ENCODE measurements around the gene NAGK.

The NAGK gene

GRCh38 chr2:71108091-71108490 lies 39.6 kb downstream of the NAGK start:
- intact Hi-C loops (cut with DNase I; ENCODE audit: low total_unique reads): no loop called here
- Histone ChIP-seq H3K9me3 (no peaks in the 10 kb centered on the region), H3K4me3 (no peak overlapping the region), H3K27me3 (no peaks in the 10 kb centered on the region), H3K4me1 (no peaks in the 10 kb centered on the region), H3K36me3 (peaks cover 7 to 28% (median 8%) of the 10 kb centered on the region in 3 donors), H3K27ac (no peak overlapping the region)
- no peak for TF ChIP-seq CTCF (IDR thresholded peaks at IDR 0.05)
- DNase-seq: no peak

- Histone ChIP-seq H3K4me3 (no peak overlapping the region), H3K27me3 (no peaks in the 10 kb centered on the region), H3K9me3 (no peaks in the 10 kb centered on the region), H3K27ac (no peak overlapping the region), H3K4me1 (no peaks in the 10 kb centered on the region), H3K36me3 (peaks cover 8 to 60% (median 43%) of the 10 kb centered on the region in 3 donors)
- no peak for DNase-seq
- intact Hi-C loops (cut with DNase I; ENCODE audit: low total_unique reads): no loop called here
- TF ChIP-seq CTCF (IDR thresholded peaks at IDR 0.05): no peak
Measured at GRCh38 chr2:71113843-71114242, 45.4 kb downstream of the NAGK start.

GRCh38 chr2:71117063-71117462 lies 48.6 kb downstream of the NAGK start:
- DNase-seq: no peak
- Histone ChIP-seq H3K27ac (no peak overlapping the region), H3K4me1 (no peaks in the 10 kb centered on the region), H3K9me3 (no peaks in the 10 kb centered on the region), H3K36me3 (peaks cover 9 to 74% (median 47%) of the 10 kb centered on the region in 3 donors), H3K27me3 (no peaks in the 10 kb centered on the region), H3K4me3 (no peak overlapping the region)
- intact Hi-C loops (cut with DNase I; ENCODE audit: low total_unique reads): no loop called here
- no peak for TF ChIP-seq CTCF (IDR thresholded peaks at IDR 0.05)

GRCh38 chr2:71120195-71120594 lies 51.7 kb downstream of the NAGK start:
- Histone ChIP-seq H3K27ac (no peak overlapping the region), H3K4me3 (no peak overlapping the region), H3K4me1 (no peaks in the 10 kb centered on the region), H3K9me3 (no peaks in the 10 kb centered on the region), H3K27me3 (no peaks in the 10 kb centered on the region), H3K36me3 (peaks cover 9 to 75% (median 43%) of the 10 kb centered on the region in 3 donors)
- intact Hi-C loops (cut with DNase I; ENCODE audit: low total_unique reads): no loop called here
- TF ChIP-seq CTCF (IDR thresholded peaks at IDR 0.05): no peak
- DNase-seq: no peak

- intact Hi-C loops (cut with DNase I; ENCODE audit: low total_unique reads): no loop called here
- Histone ChIP-seq H3K9me3 (no peaks in the 10 kb centered on the region), H3K27ac (no peak overlapping the region), H3K4me3 (no peak overlapping the region), H3K36me3 (peaks cover 9 to 63% (median 39%) of the 10 kb centered on the region in 3 donors), H3K27me3 (no peaks in the 10 kb centered on the region), H3K4me1 (no peaks in the 10 kb centered on the region)
- TF ChIP-seq CTCF (IDR thresholded peaks at IDR 0.05): no peak
- DNase-seq: no peak
Measured at GRCh38 chr2:71121479-71121878, 53.0 kb downstream of the NAGK start.
